Measurements from ENCODE around the gene GREB1. TPM values are rescaled to one million over a fixed set of nuclear protein-coding genes. Genes with fewer than 3 reads are reported as not detected.
A peak's percentile ranks its signal among the peaks of the same experiment; 100 is the strongest.

Gene GREB1
- total and polyA plus RNA-seq, 2 of the 13 experiments (the other 11 are each of a cell fraction or from before 2014, with no cell fraction given), result 31.3 to 61.2 TPM

DNA sequence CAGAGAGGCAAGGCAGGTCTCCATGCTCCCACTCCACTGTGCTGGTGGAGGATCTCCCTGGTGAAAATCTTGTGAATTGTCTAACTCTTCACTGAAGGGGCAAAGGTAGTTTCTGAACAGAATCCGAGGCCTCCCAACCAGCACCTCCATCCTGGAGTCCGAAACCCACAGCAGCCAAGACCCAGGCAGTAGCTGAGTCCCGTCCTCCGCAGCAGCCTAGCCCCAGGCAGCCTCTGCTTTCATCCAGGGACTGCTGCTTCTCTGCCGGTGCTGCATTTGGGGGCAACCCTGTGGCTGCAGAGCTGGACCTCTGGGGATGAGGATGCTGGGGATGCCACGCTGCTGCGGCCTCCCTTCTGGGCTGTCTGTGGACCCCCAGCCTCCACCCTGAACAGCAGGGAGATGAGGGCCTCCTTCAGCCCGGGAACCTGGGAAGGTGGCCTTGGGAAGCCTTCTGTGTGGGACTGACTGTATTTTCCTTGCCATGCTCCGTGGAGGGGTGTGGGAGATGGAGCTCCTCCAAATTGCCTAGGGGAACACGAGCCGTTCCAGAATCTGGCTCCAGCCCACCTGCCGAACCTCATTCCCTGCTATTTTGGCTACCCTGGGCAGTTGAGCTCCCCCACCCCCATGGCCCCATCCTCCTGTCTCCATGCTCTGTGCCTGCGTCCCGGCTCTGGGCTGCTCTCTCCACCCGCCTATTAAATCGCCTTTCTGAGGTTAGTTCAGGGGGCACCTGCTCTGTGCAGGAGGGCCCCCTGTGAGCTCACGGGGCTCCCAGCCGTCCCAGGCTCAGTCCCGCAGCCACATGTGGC, 48.2 kb downstream of the GREB1 start (continued):
- TF ChIP-seq NFKBIZ (CRISPR knock-in tag; IDR thresholded peaks at IDR 0.05), result no peak
- TF ChIP-seq, protein P1, sequence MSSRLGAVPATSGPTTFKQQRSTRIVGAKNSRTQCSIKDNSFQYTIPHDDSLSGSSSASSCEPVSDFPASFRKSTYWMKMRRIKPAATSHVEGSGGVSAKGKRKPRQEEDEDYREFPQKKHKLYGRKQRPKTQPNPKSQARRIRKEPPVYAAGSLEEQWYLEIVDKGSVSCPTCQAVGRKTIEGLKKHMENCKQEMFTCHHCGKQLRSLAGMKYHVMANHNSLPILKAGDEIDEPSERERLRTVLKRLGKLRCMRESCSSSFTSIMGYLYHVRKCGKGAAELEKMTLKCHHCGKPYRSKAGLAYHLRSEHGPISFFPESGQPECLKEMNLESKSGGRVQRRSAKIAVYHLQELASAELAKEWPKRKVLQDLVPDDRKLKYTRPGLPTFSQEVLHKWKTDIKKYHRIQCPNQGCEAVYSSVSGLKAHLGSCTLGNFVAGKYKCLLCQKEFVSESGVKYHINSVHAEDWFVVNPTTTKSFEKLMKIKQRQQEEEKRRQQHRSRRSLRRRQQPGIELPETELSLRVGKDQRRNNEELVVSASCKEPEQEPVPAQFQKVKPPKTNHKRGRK (CRISPR knock-in tag; IDR thresholded peaks at IDR 0.05), result no peak
- TF ChIP-seq ZNF263 (CRISPR knock-in tag; IDR thresholded peaks at IDR 0.05), result no peak
- no peak for TF ChIP-seq CHD4 (IDR thresholded peaks at IDR 0.05; ENCODE audit: borderline replicate concordance, low read length)

DNA sequence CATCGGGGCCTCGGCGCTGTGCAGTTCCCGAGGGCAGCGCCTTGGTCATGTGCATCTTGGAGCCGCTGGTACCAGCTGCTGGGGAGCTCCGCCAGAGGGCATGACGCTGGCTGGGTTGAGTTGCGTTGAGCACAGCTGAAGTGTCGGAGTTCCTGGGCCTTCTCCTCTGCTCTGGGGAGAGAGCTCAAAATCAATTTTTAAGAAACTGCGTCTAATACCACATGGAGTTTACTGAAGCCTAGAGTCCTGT, 48.7 kb downstream of the GREB1 start:
- intact Hi-C loops (cut with micrococcal nuclease; ENCODE audit: unreplicated experiment), result loop anchor here (2.0 to 10.0 kb wide), 3 partner anchors 42 to 450 kb away; a partner anchor contains a TSS
- no TSS peak for BruUV-seq (replicated peaks)
- Histone ChIP-seq H3K27me3 (ENCODE audit: control insufficient read depth in 1 of 2, insufficient read depth in 2 of 2, low read length in 2 of 2) (no peaks in the 10 kb centered on the region), H3K4me2 (ENCODE audit: low read depth, low read length) (no peak overlapping the region), H3K4me1 (ENCODE audit: insufficient read depth, low read length) (peaks cover 22% of the 10 kb centered on the region), H3K36me3 (replicated peaks in 1 of 2; ENCODE audit: control insufficient read depth in 1 of 2, insufficient read depth in 2 of 2, low read length in 2 of 2) (peaks cover 54 to 84% of the 10 kb centered on the region in 2 experiments), H3K27ac (ENCODE audit: extremely low read length, insufficient read depth, low read length) (no peak overlapping the region), H3K4me3 (replicated peaks in 1 of 3; ENCODE audit: insufficient read depth in 1 of 3, low read depth in 2 of 3, low read length in 3 of 3) (no peak overlapping the region), H3K9me3 (ENCODE audit: low read length) (no peaks in the 10 kb centered on the region), H3K79me2 (ENCODE audit: insufficient read depth, low read length) (no peaks in the 10 kb centered on the region), H4K20me1 (ENCODE audit: insufficient read depth, low read length) (peaks cover 10% of the 10 kb centered on the region; the same call in 1 of the 2 replicates), H2AFZ (ENCODE audit: low read length) (no peak overlapping the region), H3K9ac (ENCODE audit: insufficient read depth, low read depth, low read length) (no peak overlapping the region)
- DNase-seq (ENCODE audit: low spot score) (no peak), ATAC-seq (peak; percentile 31), FAIRE-seq (no peak)
- 88% methylated on average over 8 of the region's 11 CpGs for WGBS (ENCODE audit: low lambda C conversion rate)
- in situ Hi-C loops (cut with HindIII; ENCODE audit: extremely low pct_ligation_motif_present, low pct_unique_long_range_greater_than_20kb), result loop anchor here (5.0 to 10.0 kb wide), 2 partner anchors 105 to 448 kb away; a partner anchor contains a TSS
- ChIA-PET POLR2A (interaction anchor here (0.8 to 3.6 kb wide), 9 partner anchors 40 to 770 kb away, joined by 3 to 30 read pairs (median 11); partner anchors contain the start of genes E2F6 and PDIA6), CTCF (ENCODE audit: low intra/inter-chr PET ratio, low total read pairs) (interaction anchor here (1.0 to 5.8 kb wide), 3 partner anchors 99 to 136 kb away, joined by 3 to 193 read pairs (median 4); no protein-coding TSS in a partner anchor)
- peak; percentile 5; the same call in 1 of the 2 replicates for TF ChIP-seq HDAC2 (CRISPR knock-in tag; IDR thresholded peaks at IDR 0.05)
- TF ChIP-seq, protein P2, sequence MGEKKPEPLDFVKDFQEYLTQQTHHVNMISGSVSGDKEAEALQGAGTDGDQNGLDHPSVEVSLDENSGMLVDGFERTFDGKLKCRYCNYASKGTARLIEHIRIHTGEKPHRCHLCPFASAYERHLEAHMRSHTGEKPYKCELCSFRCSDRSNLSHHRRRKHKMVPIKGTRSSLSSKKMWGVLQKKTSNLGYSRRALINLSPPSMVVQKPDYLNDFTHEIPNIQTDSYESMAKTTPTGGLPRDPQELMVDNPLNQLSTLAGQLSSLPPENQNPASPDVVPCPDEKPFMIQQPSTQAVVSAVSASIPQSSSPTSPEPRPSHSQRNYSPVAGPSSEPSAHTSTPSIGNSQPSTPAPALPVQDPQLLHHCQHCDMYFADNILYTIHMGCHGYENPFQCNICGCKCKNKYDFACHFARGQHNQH (CRISPR knock-in tag; IDR thresholded peaks at IDR 0.05), result no peak
- TF ChIP-seq, protein P3, sequence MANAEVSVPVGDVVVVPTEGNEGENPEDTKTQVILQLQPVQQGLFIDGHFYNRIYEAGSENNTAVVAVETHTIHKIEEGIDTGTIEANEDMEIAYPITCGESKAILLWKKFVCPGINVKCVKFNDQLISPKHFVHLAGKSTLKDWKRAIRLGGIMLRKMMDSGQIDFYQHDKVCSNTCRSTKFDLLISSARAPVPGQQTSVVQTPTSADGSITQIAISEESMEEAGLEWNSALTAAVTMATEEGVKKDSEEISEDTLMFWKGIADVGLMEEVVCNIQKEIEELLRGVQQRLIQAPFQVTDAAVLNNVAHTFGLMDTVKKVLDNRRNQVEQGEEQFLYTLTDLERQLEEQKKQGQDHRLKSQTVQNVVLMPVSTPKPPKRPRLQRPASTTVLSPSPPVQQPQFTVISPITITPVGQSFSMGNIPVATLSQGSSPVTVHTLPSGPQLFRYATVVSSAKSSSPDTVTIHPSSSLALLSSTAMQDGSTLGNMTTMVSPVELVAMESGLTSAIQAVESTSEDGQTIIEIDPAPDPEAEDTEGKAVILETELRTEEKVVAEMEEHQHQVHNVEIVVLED (CRISPR knock-in tag; IDR thresholded peaks at IDR 0.05; ENCODE audit: borderline replicate concordance), result no peak
- TF ChIP-seq RCOR2 (CRISPR knock-in tag; IDR thresholded peaks at IDR 0.05), result no peak
- TF ChIP-seq, protein P1 (CRISPR knock-in tag; IDR thresholded peaks at IDR 0.05), result 0 out of 2 replicates have a peak, but pooled peaks have one; percentile 68
- peak; percentile 30; the same call in 1 of the 2 replicates for TF ChIP-seq CBX5 (CRISPR knock-in tag; IDR thresholded peaks at IDR 0.05; ENCODE audit: borderline replicate concordance)
- no peak for TF ChIP-seq RXRB (CRISPR knock-in tag; IDR thresholded peaks at IDR 0.05; ENCODE audit: borderline replicate concordance)
- TF ChIP-seq NFE2 (CRISPR knock-in tag; IDR thresholded peaks at IDR 0.05), result no peak
- TF ChIP-seq ZZZ3 (CRISPR knock-in tag; IDR thresholded peaks at IDR 0.05; ENCODE audit: borderline replicate concordance), result no peak
- peak; percentile 53; the same call in 1 of the 2 replicates for TF ChIP-seq NFE2L1 (CRISPR knock-in tag; IDR thresholded peaks at IDR 0.05; ENCODE audit: borderline replicate concordance)
- TF ChIP-seq REL (CRISPR knock-in tag; conservative IDR thresholded peaks at IDR 0.05), result no peak
- no peak for TF ChIP-seq ZNF781 (CRISPR knock-in tag; IDR thresholded peaks at IDR 0.05; ENCODE audit: borderline replicate concordance, not compliant biosample characterization)
- no peak for TF ChIP-seq JUND (CRISPR knock-in tag; IDR thresholded peaks at IDR 0.05)

Data from HepG2 (cell line).